ENCODE measurements around the gene C17orf113.

- no peak for TF ChIP-seq CTCF (conservative IDR thresholded peaks at IDR 0.05 in 1 of 2, IDR thresholded peaks at IDR 0.05 in 1 of 2; ENCODE audit: low read depth in 1 of 2, low read length in 2 of 2)
- no peak for TF ChIP-seq EZH2 (IDR thresholded peaks at IDR 0.05; ENCODE audit: low read length, missing control alignments)
Observed at GRCh38 chr17:42076797-42077559, 26.6 kb upstream of the C17orf113 start.
